ENCODE data around the gene ARID1A. TPM values are rescaled to one million over a fixed set of nuclear protein-coding genes. Genes with fewer than 3 reads are reported as not detected.
A peak's percentile ranks its signal among the peaks of the same experiment; 100 is the strongest.

ARID1A gene
- total RNA-seq, 1 donor from 2014 or later: 160 TPM

DNA sequence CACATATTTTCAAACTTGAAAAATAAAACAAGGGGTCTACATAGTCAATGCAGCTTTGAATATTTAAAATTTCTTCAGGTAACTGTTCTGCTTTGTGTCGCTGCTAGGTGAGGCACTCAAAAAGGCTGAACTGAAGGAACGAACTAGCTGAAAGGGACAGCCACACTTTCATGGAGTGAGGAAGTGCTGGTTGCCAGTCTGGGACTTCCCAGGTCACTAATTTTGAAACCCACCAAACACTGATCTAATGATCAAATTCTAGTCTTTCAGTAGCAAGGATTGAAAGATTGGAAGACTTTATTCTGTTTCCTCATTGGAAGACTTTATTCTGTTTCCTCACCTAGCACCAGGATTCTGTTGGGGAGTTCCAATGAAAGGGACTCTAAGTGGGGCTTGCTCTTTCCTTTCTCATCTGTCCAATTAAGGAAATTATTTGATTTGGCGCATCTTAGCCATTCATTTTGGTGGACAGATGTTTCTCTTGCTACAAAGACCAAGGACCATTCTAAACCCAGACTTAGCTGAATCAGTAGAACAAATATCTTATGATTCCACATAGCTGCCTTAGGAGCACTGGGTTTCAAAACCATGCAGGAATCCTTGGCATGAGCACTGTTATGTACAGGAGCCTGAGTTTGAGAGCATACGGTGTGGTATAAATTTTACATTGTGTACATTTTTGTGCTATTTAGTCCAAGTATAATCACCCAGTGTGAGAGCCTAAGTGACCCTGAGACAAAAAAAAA lies 10.9 kb upstream of the ARID1A start:
- no peak overlapping the region for H3K27ac Mint-ChIP-seq

DNA sequence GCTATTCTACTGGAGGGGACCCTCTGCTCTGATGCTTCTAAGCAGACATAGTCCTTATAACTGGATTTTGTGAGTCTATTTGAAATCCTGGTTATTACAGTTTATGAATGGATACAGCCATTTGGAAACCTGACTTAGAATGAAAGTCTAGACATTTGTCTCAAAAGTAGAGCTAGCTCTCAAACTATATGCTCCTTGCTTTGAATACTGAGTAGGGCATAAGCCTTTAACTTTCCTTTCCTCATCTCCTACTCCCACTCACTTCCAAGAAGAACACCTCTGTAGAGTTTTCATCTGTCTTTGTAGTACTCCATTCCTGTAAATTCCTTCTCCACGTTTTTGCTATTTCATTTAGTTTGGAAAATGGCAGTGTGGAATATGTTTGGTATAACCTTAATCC lies 9.0 kb upstream of the ARID1A start:
- no peak for DNase-seq (ENCODE audit: low spot score in 2 of 2, unreplicated experiment in 2 of 2)
- H3K4me1 Mint-ChIP-seq: peaks cover 17% of the 10 kb centered on the region
- H3K9me3 Mint-ChIP-seq: no peaks in the 10 kb centered on the region
- no peaks in the 10 kb centered on the region for H3K27me3 Mint-ChIP-seq (ENCODE audit: low read depth)
- TF ChIP-seq, protein P1, sequence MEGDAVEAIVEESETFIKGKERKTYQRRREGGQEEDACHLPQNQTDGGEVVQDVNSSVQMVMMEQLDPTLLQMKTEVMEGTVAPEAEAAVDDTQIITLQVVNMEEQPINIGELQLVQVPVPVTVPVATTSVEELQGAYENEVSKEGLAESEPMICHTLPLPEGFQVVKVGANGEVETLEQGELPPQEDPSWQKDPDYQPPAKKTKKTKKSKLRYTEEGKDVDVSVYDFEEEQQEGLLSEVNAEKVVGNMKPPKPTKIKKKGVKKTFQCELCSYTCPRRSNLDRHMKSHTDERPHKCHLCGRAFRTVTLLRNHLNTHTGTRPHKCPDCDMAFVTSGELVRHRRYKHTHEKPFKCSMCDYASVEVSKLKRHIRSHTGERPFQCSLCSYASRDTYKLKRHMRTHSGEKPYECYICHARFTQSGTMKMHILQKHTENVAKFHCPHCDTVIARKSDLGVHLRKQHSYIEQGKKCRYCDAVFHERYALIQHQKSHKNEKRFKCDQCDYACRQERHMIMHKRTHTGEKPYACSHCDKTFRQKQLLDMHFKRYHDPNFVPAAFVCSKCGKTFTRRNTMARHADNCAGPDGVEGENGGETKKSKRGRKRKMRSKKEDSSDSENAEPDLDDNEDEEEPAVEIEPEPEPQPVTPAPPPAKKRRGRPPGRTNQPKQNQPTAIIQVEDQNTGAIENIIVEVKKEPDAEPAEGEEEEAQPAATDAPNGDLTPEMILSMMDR (IDR thresholded peaks at IDR 0.05; ENCODE audit: unreplicated experiment): no peak
- no peaks in the 10 kb centered on the region for H3K36me3 Mint-ChIP-seq
- H3K27ac Mint-ChIP-seq: no peak overlapping the region
- H3K4me3 Mint-ChIP-seq: no peak overlapping the region

More for the DNA sequence above, 10.9 kb upstream of the ARID1A start:
- H3K27me3 Mint-ChIP-seq (ENCODE audit: low read depth): no peaks in the 10 kb centered on the region
- DNase-seq (ENCODE audit: low spot score in 2 of 2, unreplicated experiment in 2 of 2): no peak
- H3K4me3 Mint-ChIP-seq: no peak overlapping the region
- TF ChIP-seq, protein P1 (IDR thresholded peaks at IDR 0.05; ENCODE audit: unreplicated experiment): no peak
- H3K36me3 Mint-ChIP-seq: no peaks in the 10 kb centered on the region
- peaks cover 6% of the 10 kb centered on the region for H3K4me1 Mint-ChIP-seq
- no peaks in the 10 kb centered on the region for H3K9me3 Mint-ChIP-seq

DNA sequence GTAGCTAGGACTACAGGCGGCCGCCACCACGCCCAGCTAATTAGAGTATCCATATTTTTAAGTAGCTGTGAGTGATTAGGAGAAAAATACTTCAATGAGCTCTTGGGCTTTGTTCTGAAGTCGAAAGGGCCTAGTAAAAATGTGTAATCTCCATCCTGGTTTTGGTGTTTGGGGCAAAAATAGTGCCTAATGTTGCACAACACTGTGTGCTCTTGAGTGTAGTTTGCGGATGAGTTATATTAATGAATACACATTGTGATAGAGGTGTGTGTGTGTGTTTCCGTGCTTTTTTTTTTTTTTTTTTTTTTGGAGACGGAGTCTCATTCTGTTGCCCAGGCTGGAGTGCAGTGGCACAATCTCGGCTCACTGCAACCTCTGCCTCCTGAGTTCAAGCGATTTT lies 6.3 kb upstream of the ARID1A start:
- TF ChIP-seq, protein P1 (IDR thresholded peaks at IDR 0.05; ENCODE audit: unreplicated experiment): no peak
- Mint-ChIP-seq H3K27ac (no peak overlapping the region), H3K4me1 (peaks cover 41% of the 10 kb centered on the region), H3K27me3 (ENCODE audit: low read depth) (no peaks in the 10 kb centered on the region), H3K4me3 (no peak overlapping the region), H3K36me3 (no peaks in the 10 kb centered on the region), H3K9me3 (no peaks in the 10 kb centered on the region)
- no peak for DNase-seq (ENCODE audit: low spot score in 2 of 2, unreplicated experiment in 2 of 2)

DNA sequence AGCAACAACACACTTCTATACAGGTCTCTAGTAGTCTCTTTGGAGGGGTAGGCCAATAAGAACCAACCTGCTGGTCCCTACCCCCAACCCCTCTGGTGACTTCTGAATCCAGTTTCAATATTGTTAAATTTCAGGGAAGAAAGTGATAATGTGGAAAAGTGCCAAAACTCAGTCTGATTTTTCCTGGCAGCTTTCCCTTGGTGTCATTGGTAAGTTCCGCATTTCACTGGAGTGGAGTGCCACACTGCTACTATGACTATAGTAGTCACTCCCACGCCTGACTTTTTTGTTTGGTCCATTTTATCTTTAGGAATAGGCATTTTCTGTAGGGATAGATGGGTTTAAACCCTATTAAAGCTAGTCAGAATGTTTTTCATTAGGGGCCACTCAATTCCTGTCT lies 5.7 kb upstream of the ARID1A start:
- Mint-ChIP-seq H3K36me3 (no peaks in the 10 kb centered on the region), H3K4me3 (no peak overlapping the region)

DNA sequence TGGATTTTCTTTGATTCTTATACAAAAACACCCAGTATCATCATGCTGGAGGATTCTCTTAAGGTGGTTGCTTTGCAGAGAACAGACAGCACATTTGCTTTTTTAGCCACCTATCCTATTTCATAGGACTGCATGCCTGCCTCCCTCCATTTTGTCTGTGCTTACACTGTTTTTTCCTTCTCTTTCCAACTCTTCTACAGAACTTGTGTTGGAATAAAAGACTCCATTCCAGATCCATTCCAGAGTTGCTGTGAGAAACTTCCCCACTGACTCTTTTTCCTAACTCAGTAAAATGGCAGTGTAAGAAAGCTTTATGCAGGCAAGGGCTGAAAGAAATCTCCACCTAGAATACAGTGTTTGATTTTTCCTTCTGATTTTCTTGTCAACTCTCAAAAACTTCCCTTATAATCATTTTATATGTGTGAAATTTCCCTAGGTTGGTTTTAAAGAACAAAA lies 5.2 kb upstream of the ARID1A start:
- Mint-ChIP-seq H3K27me3 (ENCODE audit: low read depth) (no peaks in the 10 kb centered on the region), H3K27ac (peak overlapping the region; percentile 74), H3K4me1 (peaks cover 49% of the 10 kb centered on the region), H3K9me3 (no peaks in the 10 kb centered on the region), H3K4me3 (no peak overlapping the region), H3K36me3 (no peaks in the 10 kb centered on the region)
- no peak for DNase-seq (ENCODE audit: low spot score in 2 of 2, unreplicated experiment in 2 of 2)
- TF ChIP-seq, protein P1 (IDR thresholded peaks at IDR 0.05; ENCODE audit: unreplicated experiment): no peak

More for the DNA sequence above, 5.7 kb upstream of the ARID1A start:
- DNase-seq (ENCODE audit: low spot score in 2 of 2, unreplicated experiment in 2 of 2): no peak
- TF ChIP-seq, protein P1 (IDR thresholded peaks at IDR 0.05; ENCODE audit: unreplicated experiment): no peak
- no peaks in the 10 kb centered on the region for H3K27me3 Mint-ChIP-seq (ENCODE audit: low read depth)
- H3K4me1 Mint-ChIP-seq: peaks cover 47% of the 10 kb centered on the region
- H3K27ac Mint-ChIP-seq: peak overlapping the region; percentile 74
- H3K9me3 Mint-ChIP-seq: no peaks in the 10 kb centered on the region

Data from mesothelial cell of epicardium (in vitro differentiated cells).